ENCODE measurements around the gene MAN2B1. TPM values are rescaled to one million over a fixed set of nuclear protein-coding genes. Genes with fewer than 3 reads are reported as not detected.

The MAN2B1 gene
- total and polyA plus RNA-seq, 2 experiments from 2014 or later = 33.2 to 60.8 TPM

DNA sequence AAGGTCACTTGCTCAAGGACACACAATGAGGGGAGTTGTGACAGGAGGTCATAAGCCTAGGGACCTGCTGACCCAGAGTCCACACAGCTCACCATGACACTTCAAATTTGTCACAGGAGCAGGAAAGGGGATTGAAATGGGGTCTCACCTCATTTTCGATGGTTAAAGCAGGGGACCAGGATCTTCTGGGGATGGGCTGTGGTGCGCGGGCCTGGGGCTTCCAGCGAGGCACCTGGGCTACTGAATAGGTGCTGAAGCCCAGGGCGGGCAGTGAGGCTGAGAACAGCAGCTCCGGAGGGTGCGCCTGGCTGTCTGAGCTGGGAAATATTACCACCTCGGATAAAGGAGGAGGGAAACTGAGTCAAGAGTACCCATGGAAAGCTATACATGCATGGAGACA, 11.0 kb downstream of the MAN2B1 start (continued):
- TF ChIP-seq EZH2 (IDR thresholded peaks at IDR 0.05; ENCODE audit: low read depth, unreplicated experiment) (no peak), ZNF114 (CRISPR knock-in tag; IDR thresholded peaks at IDR 0.05) (no peak), NANOG (IDR thresholded peaks at IDR 0.05; ENCODE audit: borderline replicate concordance) (no peak), POLR2AphosphoS5 (IDR thresholded peaks at IDR 0.05; ENCODE audit: low read depth) (no peak), REST (IDR thresholded peaks at IDR 0.05; ENCODE audit: unreplicated experiment) (no peak), ZNF331 (CRISPR knock-in tag; IDR thresholded peaks at IDR 0.05; ENCODE audit: low read depth) (no peak), CREB1 (CRISPR knock-in tag; IDR thresholded peaks at IDR 0.05; ENCODE audit: low read depth) (no peak)
- TF ChIP-seq, protein P1, sequence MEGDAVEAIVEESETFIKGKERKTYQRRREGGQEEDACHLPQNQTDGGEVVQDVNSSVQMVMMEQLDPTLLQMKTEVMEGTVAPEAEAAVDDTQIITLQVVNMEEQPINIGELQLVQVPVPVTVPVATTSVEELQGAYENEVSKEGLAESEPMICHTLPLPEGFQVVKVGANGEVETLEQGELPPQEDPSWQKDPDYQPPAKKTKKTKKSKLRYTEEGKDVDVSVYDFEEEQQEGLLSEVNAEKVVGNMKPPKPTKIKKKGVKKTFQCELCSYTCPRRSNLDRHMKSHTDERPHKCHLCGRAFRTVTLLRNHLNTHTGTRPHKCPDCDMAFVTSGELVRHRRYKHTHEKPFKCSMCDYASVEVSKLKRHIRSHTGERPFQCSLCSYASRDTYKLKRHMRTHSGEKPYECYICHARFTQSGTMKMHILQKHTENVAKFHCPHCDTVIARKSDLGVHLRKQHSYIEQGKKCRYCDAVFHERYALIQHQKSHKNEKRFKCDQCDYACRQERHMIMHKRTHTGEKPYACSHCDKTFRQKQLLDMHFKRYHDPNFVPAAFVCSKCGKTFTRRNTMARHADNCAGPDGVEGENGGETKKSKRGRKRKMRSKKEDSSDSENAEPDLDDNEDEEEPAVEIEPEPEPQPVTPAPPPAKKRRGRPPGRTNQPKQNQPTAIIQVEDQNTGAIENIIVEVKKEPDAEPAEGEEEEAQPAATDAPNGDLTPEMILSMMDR (conservative IDR thresholded peaks at IDR 0.05; ENCODE audit: low read depth in 2 of 2) = no peak

DNA sequence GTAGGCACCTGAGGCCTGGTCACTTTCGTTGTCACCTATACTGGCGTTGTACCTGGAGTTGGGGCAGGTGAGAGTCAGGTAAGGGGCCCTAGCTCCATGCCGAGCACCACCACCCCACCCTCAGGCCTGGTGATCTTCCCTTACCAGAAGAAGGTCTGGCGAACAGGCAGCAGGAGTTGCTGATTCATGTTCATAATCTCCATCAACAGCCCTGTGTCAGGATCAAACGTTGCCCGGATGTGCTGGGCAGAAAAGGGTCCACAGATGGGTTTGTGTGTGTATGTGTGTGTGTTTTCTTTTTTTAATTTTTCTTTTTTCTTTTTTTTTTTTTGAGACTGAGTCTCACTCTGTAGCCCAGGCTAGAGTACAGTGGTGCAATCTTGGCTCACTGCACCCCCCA, 14.3 kb downstream of the MAN2B1 start:
- Histone ChIP-seq H3K4me2 (no peak overlapping the region), H4K20me1 (replicated peaks; ENCODE audit: insufficient read depth) (no peaks in the 10 kb centered on the region), H3K27me3 (ENCODE audit: insufficient read depth) (no peaks in the 10 kb centered on the region), H2AFZ (no peak overlapping the region), H3F3A (replicated peaks; ENCODE audit: low read depth) (peaks cover 14% of the 10 kb centered on the region), H3K4me3 (no peak overlapping the region), H3K9me2 (ENCODE audit: insufficient read depth) (no peaks in the 10 kb centered on the region), H3K79me2 (replicated peaks; ENCODE audit: insufficient read depth) (no peaks in the 10 kb centered on the region), H3K36me3 (ENCODE audit: insufficient read depth) (peaks cover 7% of the 10 kb centered on the region; the same call in 1 of the 2 replicates), H3K4me1 (ENCODE audit: insufficient read depth) (no peaks in the 10 kb centered on the region), H3K27ac (ENCODE audit: low read depth) (no peak overlapping the region)
- peaks cover 11% of the 10 kb centered on the region for H3K27me3 Mint-ChIP-seq (ENCODE audit: insufficient read depth, low read depth, poor library complexity)
- ATAC-seq (no peak), DNase-seq (ENCODE audit: low spot score) (no peak)
- peaks cover 5% of the 10 kb centered on the region for H3K4me1 Mint-ChIP-seq
- no peak overlapping the region for H3K27ac Mint-ChIP-seq
- H3K4me3 Mint-ChIP-seq = no peak overlapping the region
- H3K9me3 Mint-ChIP-seq = peaks cover 8% of the 10 kb centered on the region; the same call in 2 of the 3 replicates
- H3K36me3 Mint-ChIP-seq (ENCODE audit: low read depth) = peaks cover 44% of the 10 kb centered on the region
- TF ChIP-seq JUNB (IDR thresholded peaks at IDR 0.05; ENCODE audit: unreplicated experiment) = no peak
- no peak for TF ChIP-seq NANOG (IDR thresholded peaks at IDR 0.05; ENCODE audit: borderline replicate concordance)
- no peak for TF ChIP-seq EZH2 (IDR thresholded peaks at IDR 0.05; ENCODE audit: low read depth, unreplicated experiment)
- no peak for TF ChIP-seq REST (IDR thresholded peaks at IDR 0.05; ENCODE audit: unreplicated experiment)
- TF ChIP-seq, protein P2, sequence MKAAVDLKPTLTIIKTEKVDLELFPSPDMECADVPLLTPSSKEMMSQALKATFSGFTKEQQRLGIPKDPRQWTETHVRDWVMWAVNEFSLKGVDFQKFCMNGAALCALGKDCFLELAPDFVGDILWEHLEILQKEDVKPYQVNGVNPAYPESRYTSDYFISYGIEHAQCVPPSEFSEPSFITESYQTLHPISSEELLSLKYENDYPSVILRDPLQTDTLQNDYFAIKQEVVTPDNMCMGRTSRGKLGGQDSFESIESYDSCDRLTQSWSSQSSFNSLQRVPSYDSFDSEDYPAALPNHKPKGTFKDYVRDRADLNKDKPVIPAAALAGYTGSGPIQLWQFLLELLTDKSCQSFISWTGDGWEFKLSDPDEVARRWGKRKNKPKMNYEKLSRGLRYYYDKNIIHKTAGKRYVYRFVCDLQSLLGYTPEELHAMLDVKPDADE (IDR thresholded peaks at IDR 0.05) = no peak
- no peak for TF ChIP-seq ZNF114 (CRISPR knock-in tag; IDR thresholded peaks at IDR 0.05)
- TF ChIP-seq, protein P1 (conservative IDR thresholded peaks at IDR 0.05; ENCODE audit: low read depth in 2 of 2) = no peak
- no peak for TF ChIP-seq STAT1 (IDR thresholded peaks at IDR 0.05; ENCODE audit: unreplicated experiment)
- TF ChIP-seq EZH2phosphoT487 (IDR thresholded peaks at IDR 0.05; ENCODE audit: unreplicated experiment) = no peak
- TF ChIP-seq POLR2AphosphoS5 (IDR thresholded peaks at IDR 0.05; ENCODE audit: low read depth) = no peak
- no peak for TF ChIP-seq CREB1 (CRISPR knock-in tag; IDR thresholded peaks at IDR 0.05; ENCODE audit: low read depth)
